ENCODE data around the gene TREML4.

TREML4 gene

GRCh38 chr6:41255110-41255509 is 27.0 kb downstream of the TREML4 start:
- TF ChIP-seq CTCF (IDR thresholded peaks at IDR 0.05; ENCODE audit: low read depth, low read length): no peak
- H3K4me3 ChIP-seq (ENCODE audit: low read depth, low read length): no peak overlapping the region

- H3K4me3 ChIP-seq (ENCODE audit: low read depth, low read length): no peak overlapping the region
- TF ChIP-seq CTCF (IDR thresholded peaks at IDR 0.05; ENCODE audit: low read depth, low read length): no peak
Measured at GRCh38 chr6:41255638-41256246, 27.6 kb downstream of the TREML4 start.

- no peak for TF ChIP-seq CTCF (IDR thresholded peaks at IDR 0.05; ENCODE audit: low read depth, low read length)
- H3K4me3 ChIP-seq (ENCODE audit: low read depth, low read length): no peak overlapping the region
Measured at GRCh38 chr6:41256383-41256782, 28.2 kb downstream of the TREML4 start.

- no peak overlapping the region for H3K4me3 ChIP-seq (ENCODE audit: low read depth, low read length)
- TF ChIP-seq CTCF (IDR thresholded peaks at IDR 0.05; ENCODE audit: low read depth, low read length): no peak
Measured at GRCh38 chr6:41257369-41258195, 29.4 kb downstream of the TREML4 start.

GRCh38 chr6:41258196-41258493 is 30.0 kb downstream of the TREML4 start:
- no peak overlapping the region for H3K4me3 ChIP-seq (ENCODE audit: low read depth, low read length)
- TF ChIP-seq CTCF (IDR thresholded peaks at IDR 0.05; ENCODE audit: low read depth, low read length): no peak

- no peak overlapping the region for H3K4me3 ChIP-seq (ENCODE audit: low read depth, low read length)
- no peak for TF ChIP-seq CTCF (IDR thresholded peaks at IDR 0.05; ENCODE audit: low read depth, low read length)
Measured at GRCh38 chr6:41262401-41262800, 34.3 kb downstream of the TREML4 start.

- H3K4me3 ChIP-seq (ENCODE audit: low read depth, low read length): no peak overlapping the region
- no peak for TF ChIP-seq CTCF (IDR thresholded peaks at IDR 0.05; ENCODE audit: low read depth, low read length)
Measured at GRCh38 chr6:41263267-41263666, 35.1 kb downstream of the TREML4 start.
